Ovary (tissue), 9 donors: Measurements from ENCODE around the gene TENT4B. TPM values are rescaled to one million over a fixed set of nuclear protein-coding genes. Genes with fewer than 3 reads are reported as not detected.
A peak's percentile ranks its signal among the peaks of the same experiment; 100 is the strongest.

Source experiments
- DNase-seq, 5 donors: peaks; one replicate each; pipeline ENCODE4 v3.0.0-alpha.2; 2019 to 2020
- H3K27ac ChIP-seq, 2 donors: fragments of 200-600 bp; one replicate each; pipeline versions ENCODE4 v1.5.1 to v1.8.0; 2019 to 2022
- H3K27me3 ChIP-seq: fragments of 200-600 bp; one replicate; pipeline ENCODE4 v1.8.0; 2022
- H3K36me3 ChIP-seq: fragments of 200-600 bp; sonication (generic); one replicate; pipeline ENCODE4 v1.5.1; 2019
- H3K4me1 ChIP-seq: one replicate; pipeline ENCODE4 v1.8.1; 2013; ENCODE audit warnings: mild to moderate bottlenecking, moderate library complexity; ENCODE audit not compliant: insufficient read depth
- H3K4me3 ChIP-seq: fragments of 200-600 bp; sonication (generic); one replicate; pipeline ENCODE4 v1.5.1; 2017
- H3K9me3 ChIP-seq, 2 donors: fragments of 200-600 bp in 1 of 2; sonication (generic) in 1 of 2; one replicate each; pipeline versions ENCODE4 v1.5.1 to v1.8.1; 2013 to 2019; ENCODE audit warnings: mild to moderate bottlenecking in 1 of 2, moderate library complexity in 1 of 2
- EP300 ChIP-seq: sonication (generic); formaldehyde crosslinking; IDR thresholded peaks from one replicate; pipeline ENCODE4 v1.6.1; 2017; ENCODE audit warnings: antibody characterized with exemption
- POLR2A ChIP-seq: fragments of 450-650 bp; IDR thresholded peaks from one replicate; pipeline ENCODE4 v1.6.1; 2017; ENCODE audit warnings: antibody characterized with exemption, mild to moderate bottlenecking, moderate library complexity
- WGBS, 3 donors: extraction: QIAGEN DNeasy Blood & Tissue Kit in 1 of 3; methylation state at CpG; one replicate each; pipeline versions ENCODE4 v1.1.5 to v1.1.7; 2013 to 2017; 5-methylcytosine and 5-hydroxymethylcytosine counted together
- intact Hi-C, 4 donors: fragments of 100-400 bp; cut with DNase I; formaldehyde crosslinking; loops; one replicate each; pipeline versions ENCODE4 v1.11.0 to v1.15.1; 2022 to 2023
- polyA plus RNA-seq, 2 donors: library from polyadenylated mRNA; stranded (reverse); fragments of 200-250 nt in 1 of 2; fragments of 350-450 nt in 1 of 2; fragmentation: Illumina TruSeq in 1 of 2; extraction: RNeasy Lipid Tissue Mini Kit (QIAGEN cat#74804) in 1 of 2; gene quantifications; one replicate each; pipeline ENCODE4 v1.2.3, GENCODE V29; 2013 to 2014
- total RNA-seq, 7 donors: library from RNA; depleted of rRNA in 2 of 7; stranded (reverse); fragments of >200 nt in 2 of 7; fragmentation: NEBNext Ultra II Directional in 3 of 7; extraction: Animal tissue kit (Norgen Biotek cat#: 25700) in 3 of 7; gene quantifications; one replicate each; pipeline versions ENCODE4 v1.1.0 to v1.2.4, GENCODE V29; 2016 to 2023
- TF ChIP-seq, protein P1 (sequence below), 3 donors: fragments of 450-650 bp in 2 of 3; fragments of 200-600 bp in 1 of 3; IDR thresholded peaks; one replicate each; pipeline versions ENCODE4 v1.5.1 to v1.8.0; 2016 to 2022; ENCODE audit warnings: antibody characterized with exemption in 3 of 3, mild to moderate bottlenecking in 1 of 3
- donor health status: DM: no; HTN: no; CAD: no; lungs with moderate emphysema.
- donor health status: DM: no; HTN: no; CAD: no.
- donor health status: Bipolar disorder and iron deficiency.
- donor health status: DM: yes; HTN: yes; CAD: no.
- donor health status: DM: no; HTN: no; CAD: no.
- donor health status: DM: yes; HTN: yes; CAD: no.

Gene TENT4B
- total and polyA plus RNA-seq, 9 donors, result 5.3 to 17.7 (median 12.3) TPM

DNA sequence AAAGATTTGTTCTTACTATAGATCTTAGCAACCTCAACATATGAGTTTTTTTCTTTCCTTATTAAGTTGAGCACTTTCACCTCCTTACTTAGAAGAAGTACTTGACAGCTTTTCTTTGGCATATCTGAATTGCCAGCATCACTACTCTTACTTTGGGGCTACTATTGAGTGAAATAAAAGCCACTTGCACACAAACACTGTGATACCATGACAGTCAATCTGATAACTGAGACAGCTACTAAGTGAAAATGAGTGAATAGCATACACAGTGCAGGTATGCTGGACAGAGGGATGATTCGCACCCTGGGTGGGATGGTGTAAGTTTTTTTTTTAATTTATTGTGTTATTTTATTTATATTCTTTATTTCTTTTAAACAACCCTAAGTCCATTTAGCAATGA lies 13.5 kb upstream of the TENT4B start:
- Histone ChIP-seq H3K27me3 (no peaks in the 10 kb centered on the region), H3K36me3 (no peaks in the 10 kb centered on the region), H3K4me3 (no peak overlapping the region), H3K27ac (no peak overlapping the region), H3K4me1 (no peaks in the 10 kb centered on the region), H3K9me3 (peaks cover 0 to 4% of the 10 kb centered on the region in 2 donors)
- 94 to 98% (median 95%) methylated on average over 1 of the region's 1 CpG for whole genome bisulfite sequencing, 3 donors
- no peak for TF ChIP-seq EP300
- TF ChIP-seq, protein P1, sequence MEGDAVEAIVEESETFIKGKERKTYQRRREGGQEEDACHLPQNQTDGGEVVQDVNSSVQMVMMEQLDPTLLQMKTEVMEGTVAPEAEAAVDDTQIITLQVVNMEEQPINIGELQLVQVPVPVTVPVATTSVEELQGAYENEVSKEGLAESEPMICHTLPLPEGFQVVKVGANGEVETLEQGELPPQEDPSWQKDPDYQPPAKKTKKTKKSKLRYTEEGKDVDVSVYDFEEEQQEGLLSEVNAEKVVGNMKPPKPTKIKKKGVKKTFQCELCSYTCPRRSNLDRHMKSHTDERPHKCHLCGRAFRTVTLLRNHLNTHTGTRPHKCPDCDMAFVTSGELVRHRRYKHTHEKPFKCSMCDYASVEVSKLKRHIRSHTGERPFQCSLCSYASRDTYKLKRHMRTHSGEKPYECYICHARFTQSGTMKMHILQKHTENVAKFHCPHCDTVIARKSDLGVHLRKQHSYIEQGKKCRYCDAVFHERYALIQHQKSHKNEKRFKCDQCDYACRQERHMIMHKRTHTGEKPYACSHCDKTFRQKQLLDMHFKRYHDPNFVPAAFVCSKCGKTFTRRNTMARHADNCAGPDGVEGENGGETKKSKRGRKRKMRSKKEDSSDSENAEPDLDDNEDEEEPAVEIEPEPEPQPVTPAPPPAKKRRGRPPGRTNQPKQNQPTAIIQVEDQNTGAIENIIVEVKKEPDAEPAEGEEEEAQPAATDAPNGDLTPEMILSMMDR (IDR thresholded peaks at IDR 0.05), result no peak
- no peak for TF ChIP-seq POLR2A
- no peak for DNase-seq
- intact Hi-C loops, result no loop called here

DNA sequence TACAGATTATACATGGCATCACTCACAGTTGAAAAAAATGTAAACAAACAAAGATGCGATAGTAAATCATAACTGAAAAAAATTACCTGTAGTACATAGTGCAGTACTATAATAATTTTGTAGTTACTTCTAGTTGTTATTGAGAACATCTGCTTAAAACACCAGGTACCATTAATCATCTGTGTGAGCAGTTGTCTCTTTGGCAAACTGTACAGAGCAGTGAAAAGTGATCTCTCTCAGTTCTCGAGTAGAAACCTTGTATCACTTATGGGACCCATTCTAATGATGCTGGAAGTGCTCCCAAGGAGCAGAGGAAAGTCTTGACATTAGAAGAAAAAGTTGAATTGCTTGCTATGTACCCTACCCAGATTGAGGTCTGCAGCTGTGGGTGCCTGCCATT lies 8.9 kb upstream of the TENT4B start:
- intact Hi-C loops, result no loop called here
- 39 to 53% (median 45%) methylated on average over 2 of the region's 2 CpGs for WGBS, 3 donors
- no peak overlapping the region for H3K27ac ChIP-seq
- H3K27me3 ChIP-seq, result no peaks in the 10 kb centered on the region
- no peak overlapping the region for H3K4me3 ChIP-seq
- no peaks in the 10 kb centered on the region for H3K36me3 ChIP-seq
- peaks cover 0 to 4% of the 10 kb centered on the region in 2 donors for H3K9me3 ChIP-seq
- DNase-seq, result no peak
- no peaks in the 10 kb centered on the region for H3K4me1 ChIP-seq
- TF ChIP-seq EP300, result no peak
- no peak for TF ChIP-seq POLR2A
- TF ChIP-seq, protein P1 (IDR thresholded peaks at IDR 0.05), result no peak

DNA sequence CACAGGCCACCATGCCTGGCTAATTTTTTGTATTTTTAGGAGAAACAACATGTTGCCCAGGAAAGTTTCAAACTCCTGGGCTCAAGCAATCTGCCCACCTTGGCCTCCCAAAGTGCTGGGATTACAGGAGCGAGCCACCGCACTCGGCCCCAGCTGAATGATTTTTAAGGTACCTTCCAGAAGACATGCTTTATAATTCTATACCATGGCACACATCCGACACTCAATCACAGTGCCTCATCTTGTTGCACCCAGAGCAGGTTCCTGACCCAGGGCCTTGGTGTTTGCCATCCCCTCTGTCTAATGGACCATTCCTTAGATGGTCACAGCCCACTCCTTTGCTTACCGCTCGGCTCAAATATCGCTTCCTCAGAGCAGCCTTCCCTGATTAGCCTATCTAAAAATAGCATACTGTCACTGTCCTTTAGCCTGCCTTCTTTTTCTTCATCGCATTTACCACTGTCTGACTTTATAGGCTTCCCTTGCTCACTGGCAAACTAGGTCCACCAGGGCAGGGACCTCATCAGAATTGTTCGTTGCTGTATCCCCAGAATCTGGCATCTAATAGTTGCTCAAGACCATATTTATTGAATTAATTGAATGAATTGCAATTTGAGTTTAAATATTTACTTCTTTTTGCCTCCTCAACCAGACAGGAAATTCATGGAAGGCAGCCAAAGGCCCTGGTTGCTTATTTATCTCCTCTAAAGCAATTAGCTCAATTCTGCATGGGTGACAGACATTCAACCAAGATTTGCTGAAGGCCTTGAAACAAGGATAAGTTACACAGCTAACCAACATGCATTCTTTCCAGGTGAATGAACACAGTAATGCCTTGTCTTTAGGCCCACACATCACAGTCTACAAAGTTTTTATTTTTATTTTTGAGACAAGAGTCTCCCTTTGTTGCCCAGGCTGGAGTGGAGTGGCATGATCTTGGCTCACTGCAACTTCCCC lies 6.3 kb upstream of the TENT4B start:
- intact Hi-C loops, result no loop called here
- TF ChIP-seq, protein P1 (IDR thresholded peaks at IDR 0.05), result no peak
- TF ChIP-seq POLR2A (no peak), EP300 (no peak)
- H3K9me3 ChIP-seq, result no peaks in the 10 kb centered on the region
- WGBS, 3 donors, result 85 to 91% (median 89%) methylated on average over 9 of the region's 9 CpGs
- no peak overlapping the region for H3K27ac ChIP-seq
- H3K36me3 ChIP-seq, result no peaks in the 10 kb centered on the region
- no peaks in the 10 kb centered on the region for H3K4me1 ChIP-seq
- no peak for DNase-seq
- H3K27me3 ChIP-seq, result no peaks in the 10 kb centered on the region
- H3K4me3 ChIP-seq, result no peak overlapping the region

DNA sequence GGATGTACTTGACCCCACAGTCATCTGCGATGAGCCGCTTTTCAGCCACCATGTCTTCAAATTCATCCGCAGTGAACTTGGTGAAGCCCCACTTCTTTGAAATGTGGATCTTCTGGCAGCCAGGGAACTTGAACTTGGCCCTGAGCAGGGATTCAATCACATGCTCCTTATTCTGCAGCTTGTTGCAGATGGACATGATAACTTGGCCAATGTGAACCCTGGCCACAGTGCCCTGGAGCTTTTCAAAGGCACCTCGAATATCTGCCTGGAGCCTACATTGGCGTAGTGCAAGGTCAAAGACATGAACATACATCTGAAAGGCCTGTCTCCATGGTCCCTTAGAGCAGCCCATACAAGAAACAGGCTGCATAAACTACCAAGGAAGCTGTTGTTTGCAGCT lies 1.8 kb upstream of the TENT4B start:
- WGBS, 3 donors, result 93 to 98% (median 94%) methylated on average over 5 of the region's 5 CpGs
- Histone ChIP-seq H3K27me3 (no peaks in the 10 kb centered on the region), H3K9me3 (no peaks in the 10 kb centered on the region), H3K27ac (no peak overlapping the region), H3K4me1 (peaks cover 4% of the 10 kb centered on the region), H3K4me3 (no peak overlapping the region), H3K36me3 (no peaks in the 10 kb centered on the region)
- no peak for TF ChIP-seq EP300
- no peak for TF ChIP-seq POLR2A
- TF ChIP-seq, protein P1 (IDR thresholded peaks at IDR 0.05), result no peak
- peak in 1 of 5 donors; percentile 30 for DNase-seq
- intact Hi-C loops, result loop anchor here in 3 of 4 donors (5.0 to 10.0 kb wide), 3 partner anchors 53 to 127 kb away; partner anchors contain the start of gene CNEP1R1 (in 1 of the 3)
